GM08714 (cell line): ENCODE measurements around the gene AIF1L.

ENCODE experiments used
- H3K4me3 ChIP-seq: fragments of 200-500 bp; sonication (Bioruptor generic); 2 replicates; pipeline ENCODE4 v1.5.1; 2014; ENCODE audit warnings: mild to moderate bottlenecking, low read length, inconsistent platforms
- ZNF274 ChIP-seq: IDR thresholded peaks from 2 replicates; pipeline ENCODE4 v1.6.1; 2012; ENCODE audit warnings: mild to moderate bottlenecking, low read depth, low read length

AIF1L gene

GRCh38 chr9:131096269-131097125, at the start of gene AIF1L:
Gene AIF1L (plus strand): TSS chr9:131096531. CDS start chr9:131096630, 99 bp downstream.
- TF ChIP-seq ZNF274 = no peak
- H3K4me3 ChIP-seq = no peak within 1 kb of the TSS; the same call in 1 of the 2 replicates

DNA sequence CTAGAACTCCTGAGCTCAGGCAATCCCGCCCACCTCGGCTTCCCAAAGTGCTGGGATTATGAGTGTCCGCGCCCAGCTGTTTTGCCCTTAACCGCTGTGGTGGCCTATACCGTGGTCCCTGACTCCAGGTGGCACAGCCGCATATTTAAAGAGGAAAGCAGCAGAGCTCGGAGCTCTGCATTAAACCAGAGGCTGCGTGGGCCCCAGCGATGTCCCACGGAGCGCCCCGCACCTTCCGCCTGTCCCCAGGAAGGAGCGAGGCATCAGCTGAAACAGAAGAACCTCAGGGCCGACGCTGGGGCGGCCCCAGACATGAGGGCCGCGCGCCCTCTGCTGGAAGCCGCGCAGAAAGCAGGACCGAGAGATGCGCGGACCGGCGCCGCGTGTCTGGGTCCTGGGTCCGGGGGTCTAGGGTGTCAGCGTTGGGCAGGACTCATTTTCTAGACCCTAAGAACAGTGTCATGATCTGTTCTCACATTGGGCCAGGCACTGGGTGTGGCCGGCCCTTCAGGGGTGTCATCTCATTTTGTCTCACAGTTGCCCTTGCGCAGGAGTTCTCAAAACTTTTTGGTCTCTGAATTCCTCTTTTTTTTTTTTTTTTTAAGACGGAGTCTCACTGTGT, 49.6 kb upstream of the AIF1L start:
- H3K4me3 ChIP-seq = no peak overlapping the region
- no peak for TF ChIP-seq ZNF274

- H3K4me3 ChIP-seq = no peak overlapping the region
- no peak for TF ChIP-seq ZNF274
These were observed 48.0 kb upstream of the AIF1L start for GRCh38 chr9:131048332-131048731.

- H3K4me3 ChIP-seq = no peak overlapping the region
- TF ChIP-seq ZNF274 = no peak
These were observed 47.5 kb upstream of the AIF1L start for GRCh38 chr9:131048820-131049219.

DNA sequence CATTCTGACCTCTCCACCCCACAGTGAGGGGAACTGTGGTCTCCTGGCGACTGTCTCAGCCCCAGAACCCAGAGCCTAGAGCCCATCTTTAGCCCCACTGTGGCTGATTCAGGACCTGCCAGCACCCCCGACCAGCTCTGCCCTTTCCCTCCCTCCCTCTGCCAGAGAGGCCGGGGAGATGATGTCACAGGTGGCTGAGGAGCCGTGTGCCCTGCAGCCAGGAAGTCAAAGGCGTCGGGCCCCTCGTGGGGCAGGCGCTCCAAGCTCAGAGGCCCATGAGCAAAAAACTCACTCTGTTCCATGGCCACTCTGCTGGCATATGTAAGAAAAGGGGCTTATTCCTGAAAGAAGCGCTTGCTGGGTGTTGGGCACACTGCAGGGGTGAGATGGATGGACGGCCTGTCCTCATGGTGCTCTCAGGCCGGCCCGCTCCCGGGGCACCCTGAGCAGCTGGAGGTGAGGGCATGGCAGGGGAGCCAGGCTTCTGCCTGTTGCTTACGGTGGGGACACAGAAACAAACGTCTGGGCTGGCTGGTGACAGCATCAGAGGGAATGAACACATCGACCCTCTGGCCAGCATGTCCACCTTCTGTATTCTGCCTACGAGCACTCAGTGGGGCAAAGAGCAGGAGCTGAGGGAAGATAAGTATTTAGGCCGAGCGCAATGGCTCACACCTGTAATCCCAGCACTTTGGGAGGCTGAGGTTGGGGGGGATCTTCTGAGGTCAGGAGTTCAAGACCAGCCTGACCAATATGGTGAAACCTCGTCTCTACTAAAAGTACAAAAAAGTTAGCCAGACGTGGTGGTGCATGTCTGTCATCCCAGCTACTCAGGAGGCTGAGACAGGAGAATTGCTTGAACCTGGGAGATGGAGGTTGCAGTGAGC, 46.3 kb upstream of the AIF1L start:
- H3K4me3 ChIP-seq = no peak overlapping the region
- TF ChIP-seq ZNF274 = no peak

DNA sequence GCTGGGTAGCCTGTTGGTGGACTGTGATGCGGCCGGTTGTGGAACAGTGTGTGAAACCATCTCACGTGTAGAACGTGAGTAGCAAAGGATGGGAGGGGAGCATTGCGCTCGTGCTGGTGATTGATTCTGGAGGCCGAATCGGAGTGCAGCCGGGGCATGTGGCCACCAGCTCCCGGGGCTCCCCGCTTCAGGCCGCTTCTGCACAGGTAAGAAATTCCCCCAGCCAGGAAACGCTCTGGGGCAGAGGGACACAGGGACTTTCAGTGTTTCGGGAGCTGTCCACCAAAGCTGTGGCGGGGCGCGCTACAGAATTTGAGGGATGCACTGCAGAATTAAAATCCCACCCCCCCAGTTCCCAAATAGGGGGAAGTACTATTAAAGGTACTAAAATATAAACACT, 45.5 kb upstream of the AIF1L start:
- no peak for TF ChIP-seq ZNF274

DNA sequence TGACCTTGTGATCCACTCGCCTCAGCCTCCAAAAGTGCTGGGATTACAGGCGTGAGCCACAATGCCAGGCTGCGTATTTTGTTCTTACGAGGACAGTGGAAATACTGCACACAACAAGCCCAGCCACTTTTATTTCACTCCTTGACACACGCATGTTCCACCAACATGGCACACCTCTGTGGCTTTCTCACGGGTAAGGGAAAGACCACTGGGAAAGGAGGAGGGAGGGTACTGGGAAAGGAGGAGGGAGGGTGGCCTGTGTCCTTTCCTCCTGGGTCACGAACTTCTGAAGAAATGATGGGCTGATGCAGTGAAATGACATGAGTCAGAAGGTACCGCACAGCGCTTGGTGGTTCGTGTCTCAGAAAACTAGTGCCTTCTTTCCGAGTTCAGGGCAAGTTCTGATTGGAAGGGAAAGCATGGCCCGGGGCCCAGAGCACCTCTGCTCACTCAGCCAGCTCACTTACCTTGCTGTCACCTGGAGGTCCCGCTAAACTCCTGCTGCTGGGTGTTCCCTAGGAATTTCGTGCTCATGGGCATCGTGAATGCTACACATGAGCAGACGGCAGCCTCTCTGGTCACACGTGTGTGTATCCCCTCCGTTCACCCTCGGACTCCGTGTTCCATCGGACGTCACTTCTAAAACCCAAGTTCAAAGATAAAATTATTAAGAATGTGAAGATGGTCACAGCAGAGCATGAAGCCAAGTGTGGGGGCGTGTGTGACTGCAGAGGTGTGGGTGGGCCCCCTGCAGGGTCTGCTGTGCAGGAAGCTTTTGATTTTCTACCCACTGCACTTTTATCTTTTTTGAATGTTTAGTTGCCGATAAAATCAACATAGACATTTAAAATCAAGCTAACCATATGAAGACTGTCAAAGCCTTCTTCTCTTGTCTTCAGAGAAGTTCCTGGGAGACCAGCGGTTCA, 44.5 kb upstream of the AIF1L start:
- no peak for TF ChIP-seq ZNF274
- H3K4me3 ChIP-seq = no peak overlapping the region

More for the DNA sequence above, 45.5 kb upstream of the AIF1L start:
- H3K4me3 ChIP-seq = no peak overlapping the region

- no peak for TF ChIP-seq ZNF274
- H3K4me3 ChIP-seq = no peak overlapping the region
These were observed 42.4 kb upstream of the AIF1L start for GRCh38 chr9:131053896-131054295.

DNA sequence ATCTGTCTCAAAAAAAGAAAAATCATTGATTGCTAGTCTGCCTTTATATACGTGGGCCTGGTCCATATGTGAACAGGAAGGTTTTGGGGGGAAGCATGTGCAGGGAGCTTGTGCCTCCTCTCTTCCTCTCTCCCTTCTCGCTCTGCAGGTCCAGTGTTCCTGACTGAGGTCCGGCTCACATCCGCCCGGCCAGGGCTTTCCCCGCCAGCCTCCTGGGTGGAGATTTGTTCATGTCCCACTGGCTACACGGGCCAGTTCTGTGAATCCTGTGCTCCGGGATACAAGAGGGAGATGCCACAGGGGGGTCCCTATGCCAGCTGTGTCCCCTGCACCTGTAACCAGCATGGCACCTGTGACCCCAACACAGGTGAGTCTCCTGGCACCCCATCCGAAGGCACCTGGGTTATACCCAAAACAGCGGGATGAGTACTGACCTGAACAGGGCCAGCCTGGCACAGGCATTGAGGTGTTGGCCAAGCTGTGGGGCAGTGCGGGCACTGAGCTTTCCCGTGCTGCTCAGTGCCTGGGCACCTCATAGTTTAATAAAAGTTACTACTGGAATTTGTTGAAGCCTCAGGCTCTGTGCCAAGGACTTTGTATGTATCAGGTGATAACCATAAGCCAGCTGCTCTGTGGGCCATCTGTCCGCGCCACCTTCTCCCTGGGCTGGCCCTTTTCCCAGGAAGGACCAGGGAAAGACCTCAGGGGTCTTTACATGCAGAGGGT, 39.4 kb upstream of the AIF1L start:
- TF ChIP-seq ZNF274 = no peak
- H3K4me3 ChIP-seq = no peak overlapping the region

DNA sequence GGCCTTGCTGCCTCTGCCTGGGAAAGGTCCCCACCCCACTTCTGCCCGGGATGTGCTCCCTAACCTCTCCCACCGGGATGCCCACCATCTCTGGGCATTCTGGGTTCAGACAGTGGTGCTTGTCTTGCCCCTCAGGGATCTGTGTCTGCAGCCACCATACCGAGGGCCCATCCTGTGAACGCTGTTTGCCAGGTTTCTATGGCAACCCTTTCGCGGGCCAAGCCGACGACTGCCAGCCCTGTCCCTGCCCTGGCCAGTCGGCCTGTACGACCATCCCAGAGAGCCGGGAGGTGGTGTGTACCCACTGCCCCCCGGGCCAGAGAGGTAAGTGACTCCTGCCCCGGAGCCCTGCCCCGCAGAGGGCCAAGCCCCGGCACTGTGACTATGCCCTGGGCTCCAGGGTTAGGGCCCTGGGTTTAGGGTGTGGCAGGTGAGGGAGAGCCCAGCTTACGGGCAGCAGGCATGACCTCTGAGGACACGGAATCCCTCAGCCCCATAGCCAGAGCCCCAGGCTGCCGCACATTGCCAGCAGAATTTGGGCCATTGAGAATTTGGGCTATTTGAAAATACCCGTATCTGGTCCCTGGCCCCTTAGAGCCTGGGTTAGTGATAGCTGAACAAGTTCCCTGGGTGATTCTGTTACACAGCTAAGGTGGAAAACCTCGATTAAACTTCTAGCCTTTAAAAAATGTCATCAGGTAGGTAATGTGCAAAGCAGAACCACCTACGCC, 35.3 kb upstream of the AIF1L start:
- no peak for TF ChIP-seq ZNF274

GRCh38 chr9:131062969-131063368, 33.4 kb upstream of the AIF1L start:
- no peak for TF ChIP-seq ZNF274
- no peak overlapping the region for H3K4me3 ChIP-seq

More for the DNA sequence above, 35.3 kb upstream of the AIF1L start:
- H3K4me3 ChIP-seq = no peak overlapping the region

- TF ChIP-seq ZNF274 = no peak
- no peak overlapping the region for H3K4me3 ChIP-seq
These were observed 30.7 kb upstream of the AIF1L start for GRCh38 chr9:131065599-131065998.
